Activated CD4-positive, alpha-beta memory T cell treated with anti-CD3 and anti-CD28 coated beads for 36 hours (primary cell): ENCODE results near the gene RAB12. TPM values are rescaled to one million over a fixed set of nuclear protein-coding genes. Genes with fewer than 3 reads are reported as not detected.
"Not testable (repeated sequence)": the region's sequence is repeated elsewhere in the genome, so short reads cannot be mapped to it uniquely, and the experiment has no call there.

ENCODE experiments used
- CTCF ChIA-PET: fragments of 350-600 bp; sonication (Branson Sonifier 250); formaldehyde crosslinking; loops from one replicate; lab custom pipeline; 2021; ENCODE audit warnings: antibody characterized with exemption, inconsistent platforms; lab: Charles Lee
- POLR2A ChIA-PET: fragments of 350-600 bp; sonication (Branson Sonifier 250); formaldehyde crosslinking; loops from one replicate; lab custom pipeline; 2021; ENCODE audit warnings: antibody characterized with exemption; lab: Charles Lee
- DNase-seq: peaks from one replicate; pipeline ENCODE4 v3.0.0-alpha.2; 2020
- H3K27ac Mint-ChIP-seq: one replicate; pipeline ENCODE4 v1.8.0; 2021; ENCODE audit warnings: mixed read lengths
- H3K27me3 Mint-ChIP-seq: one replicate; pipeline ENCODE4 v1.8.0; 2021; ENCODE audit warnings: mixed read lengths
- H3K36me3 Mint-ChIP-seq: one replicate; pipeline ENCODE4 v1.8.0; 2021; ENCODE audit warnings: mixed read lengths
- H3K4me1 Mint-ChIP-seq: one replicate; pipeline ENCODE4 v1.8.0; 2021; ENCODE audit warnings: low read depth, mixed read lengths
- H3K4me3 Mint-ChIP-seq: one replicate; pipeline ENCODE4 v1.8.0; 2021; ENCODE audit warnings: mild to moderate bottlenecking, mixed read lengths
- H3K9me3 Mint-ChIP-seq: one replicate; pipeline ENCODE4 v1.8.0; 2021; ENCODE audit warnings: mixed read lengths
- intact Hi-C: fragments of 100-400 bp; cut with micrococcal nuclease; formaldehyde crosslinking; loops from one replicate; pipeline ENCODE4 v1.15.1; 2023
- total RNA-seq, 2 experiments: library from RNA; stranded (reverse); gene quantifications; one replicate each; pipeline ENCODE4 v1.2.3, GENCODE V29; 2021

The RAB12 gene
- total RNA-seq, 2 experiments from 2014 or later: 9.4 to 10.1 TPM

DNA sequence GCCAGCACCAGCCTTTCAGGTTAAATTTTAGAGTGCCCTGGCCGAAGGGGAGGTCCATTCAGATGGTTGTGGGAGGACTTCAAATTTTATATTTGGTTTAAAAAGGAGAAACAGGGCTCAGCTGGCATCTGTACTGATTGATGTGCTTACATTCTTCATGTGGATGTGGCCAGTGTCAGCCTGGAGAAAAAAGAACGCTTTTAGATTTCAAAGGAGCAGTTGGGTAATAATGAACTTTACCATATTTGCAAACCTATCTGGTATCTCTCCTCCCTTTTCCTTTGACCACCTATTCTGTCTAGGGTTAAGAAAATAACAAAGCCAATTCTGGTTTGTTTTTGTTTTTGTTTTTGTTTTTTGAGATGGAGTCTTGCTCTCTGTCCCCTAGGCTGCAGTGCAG is 21.3 kb downstream of the RAB12 start:
- POLR2A ChIA-PET: no interaction called here
- no peaks in the 10 kb centered on the region for H3K4me1 Mint-ChIP-seq
- intact Hi-C loops: no loop called here
- DNase-seq: no peak
- H3K27me3 Mint-ChIP-seq: no peaks in the 10 kb centered on the region
- CTCF ChIA-PET: no interaction called here
- H3K9me3 Mint-ChIP-seq: no peaks in the 10 kb centered on the region
- peaks cover 30% of the 10 kb centered on the region for H3K36me3 Mint-ChIP-seq
- H3K4me3 Mint-ChIP-seq: no peak overlapping the region
- H3K27ac Mint-ChIP-seq: no peak overlapping the region

DNA sequence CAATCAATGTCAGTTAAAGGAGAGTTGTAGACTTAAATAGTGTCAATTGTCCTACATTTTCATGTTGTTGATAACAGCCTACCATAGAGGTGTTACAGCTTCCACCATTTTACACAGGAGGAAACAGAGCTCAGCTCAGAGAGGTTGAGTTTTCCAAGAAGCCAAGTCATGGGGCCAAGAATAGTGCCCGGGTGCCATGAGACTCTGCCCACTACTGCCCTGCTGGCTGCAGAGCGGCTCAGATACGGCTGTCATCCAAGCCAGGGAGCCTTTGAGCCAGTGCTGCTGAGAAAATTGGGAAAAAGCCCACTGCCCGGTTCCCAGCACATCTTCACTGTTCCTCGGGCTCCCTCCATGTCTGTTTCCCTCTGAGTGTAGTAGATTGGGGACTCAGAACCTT is 22.0 kb downstream of the RAB12 start:
- intact Hi-C loops: no loop called here
- CTCF ChIA-PET: no interaction called here
- Mint-ChIP-seq H3K4me3 (no peak overlapping the region), H3K4me1 (no peaks in the 10 kb centered on the region), H3K36me3 (peaks cover 28% of the 10 kb centered on the region), H3K27me3 (no peaks in the 10 kb centered on the region), H3K9me3 (no peaks in the 10 kb centered on the region), H3K27ac (no peak overlapping the region)
- POLR2A ChIA-PET: no interaction called here
- DNase-seq: no peak

DNA sequence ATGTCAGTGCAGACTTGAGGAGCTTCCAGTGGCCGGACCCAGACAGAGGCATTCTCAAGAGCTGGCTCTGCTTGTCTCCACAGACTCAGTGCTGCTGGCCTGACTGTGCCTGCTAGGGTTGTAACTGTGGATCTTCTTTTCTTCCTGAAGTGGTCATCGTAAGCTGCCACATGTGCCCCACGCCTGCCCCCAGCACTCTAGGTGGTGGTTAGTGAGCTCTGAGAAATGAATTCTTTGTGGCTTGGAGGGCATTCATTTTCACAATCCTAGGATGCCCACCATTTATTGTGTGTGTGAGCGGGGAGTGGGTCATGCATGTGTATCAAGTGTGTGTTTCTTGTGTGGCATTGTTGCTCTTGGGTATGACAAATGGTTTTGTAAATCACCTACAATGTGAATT is 23.1 kb downstream of the RAB12 start:
- ChIA-PET POLR2A (interaction anchor here (0.6 kb wide), 1 partner anchor 63 kb away, joined by 7 read pairs; no protein-coding TSS in a partner anchor), CTCF (no interaction called here)
- Mint-ChIP-seq H3K4me3 (no peak overlapping the region), H3K27me3 (no peaks in the 10 kb centered on the region), H3K36me3 (peaks cover 28% of the 10 kb centered on the region), H3K9me3 (no peaks in the 10 kb centered on the region), H3K4me1 (no peaks in the 10 kb centered on the region), H3K27ac (no peak overlapping the region)
- intact Hi-C loops: no loop called here
- no peak for DNase-seq

DNA sequence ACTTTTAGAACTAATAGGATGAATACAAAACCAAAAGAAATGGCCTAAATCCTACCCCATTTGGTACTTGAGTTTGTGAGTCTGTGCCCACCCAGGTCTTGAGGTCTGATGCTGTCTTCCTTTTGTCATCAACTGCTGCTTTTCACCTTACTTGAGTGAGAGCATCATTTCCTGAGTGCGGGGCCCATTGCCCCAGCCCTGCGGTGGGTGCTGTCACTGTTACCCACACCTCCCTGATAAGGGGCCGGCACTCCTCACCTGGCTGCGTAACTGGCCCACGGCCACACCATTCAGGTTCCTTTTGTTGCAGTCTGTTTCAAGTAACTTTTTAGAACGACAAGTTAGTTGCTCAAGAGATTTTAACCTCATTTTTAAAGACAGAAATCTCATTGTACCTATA is 25.3 kb downstream of the RAB12 start:
- ChIA-PET POLR2A (no interaction called here), CTCF (no interaction called here)
- DNase-seq: no peak
- Mint-ChIP-seq H3K4me1 (no peaks in the 10 kb centered on the region), H3K27ac (no peak overlapping the region), H3K4me3 (no peak overlapping the region), H3K36me3 (peaks cover 42% of the 10 kb centered on the region), H3K9me3 (no peaks in the 10 kb centered on the region), H3K27me3 (no peaks in the 10 kb centered on the region)
- intact Hi-C loops: no loop called here

DNA sequence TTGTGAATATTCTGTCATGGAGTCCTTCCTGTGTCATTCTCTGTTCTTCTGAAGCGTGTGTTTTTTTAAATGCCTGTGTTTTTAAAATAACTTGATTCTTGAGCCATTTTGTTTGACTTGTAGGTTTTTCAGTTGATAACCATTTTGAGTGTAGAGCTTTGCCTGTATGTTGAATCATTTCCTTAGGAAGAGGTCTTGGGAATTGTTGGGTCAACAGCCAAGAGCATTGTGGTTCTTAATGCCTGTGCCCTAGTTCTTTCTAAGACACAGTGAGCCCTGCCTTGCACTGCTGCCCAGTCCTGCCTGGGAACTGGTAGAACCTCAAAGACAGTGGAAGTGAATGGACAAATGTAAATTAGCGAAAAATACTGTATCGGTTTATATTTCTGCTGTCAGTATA is 25.9 kb downstream of the RAB12 start:
- H3K27ac Mint-ChIP-seq: no peak overlapping the region
- ChIA-PET POLR2A (no interaction called here), CTCF (no interaction called here)
- no peaks in the 10 kb centered on the region for H3K27me3 Mint-ChIP-seq
- H3K4me1 Mint-ChIP-seq: no peaks in the 10 kb centered on the region
- H3K36me3 Mint-ChIP-seq: peaks cover 48% of the 10 kb centered on the region
- H3K4me3 Mint-ChIP-seq: no peak overlapping the region
- no peak for DNase-seq
- intact Hi-C loops: no loop called here
- no peaks in the 10 kb centered on the region for H3K9me3 Mint-ChIP-seq

DNA sequence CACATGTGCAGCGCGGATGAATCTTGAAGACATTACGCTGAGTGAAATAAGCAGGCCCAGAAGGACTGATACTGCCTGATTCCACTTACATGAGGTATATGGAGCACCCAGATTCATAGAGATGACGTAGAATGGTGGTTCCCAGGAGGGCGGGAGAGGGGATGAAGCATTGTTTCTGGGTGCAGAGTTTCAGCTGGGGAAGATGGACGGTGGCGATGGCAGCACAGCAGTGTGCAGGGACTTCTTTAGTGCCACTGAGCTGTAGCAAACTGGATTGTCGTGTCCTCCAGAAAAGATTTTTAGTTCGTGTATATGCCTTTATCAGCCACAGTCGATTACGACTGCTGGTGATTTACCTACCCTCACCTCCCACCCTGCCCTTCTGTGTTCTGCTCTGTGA is 30.5 kb downstream of the RAB12 start:
- ChIA-PET POLR2A (no interaction called here), CTCF (interaction anchor here (2.0 to 3.1 kb wide), 2 partner anchors 14 to 57 kb away, joined by 5 to 13 read pairs; no protein-coding TSS in a partner anchor)
- intact Hi-C loops: no loop called here
- peaks cover 3% of the 10 kb centered on the region for H3K4me1 Mint-ChIP-seq
- H3K27ac Mint-ChIP-seq: no peak overlapping the region
- H3K4me3 Mint-ChIP-seq: no peak overlapping the region
- no peaks in the 10 kb centered on the region for H3K9me3 Mint-ChIP-seq
- DNase-seq: no peak
- H3K27me3 Mint-ChIP-seq: no peaks in the 10 kb centered on the region
- H3K36me3 Mint-ChIP-seq: peaks cover 45% of the 10 kb centered on the region

DNA sequence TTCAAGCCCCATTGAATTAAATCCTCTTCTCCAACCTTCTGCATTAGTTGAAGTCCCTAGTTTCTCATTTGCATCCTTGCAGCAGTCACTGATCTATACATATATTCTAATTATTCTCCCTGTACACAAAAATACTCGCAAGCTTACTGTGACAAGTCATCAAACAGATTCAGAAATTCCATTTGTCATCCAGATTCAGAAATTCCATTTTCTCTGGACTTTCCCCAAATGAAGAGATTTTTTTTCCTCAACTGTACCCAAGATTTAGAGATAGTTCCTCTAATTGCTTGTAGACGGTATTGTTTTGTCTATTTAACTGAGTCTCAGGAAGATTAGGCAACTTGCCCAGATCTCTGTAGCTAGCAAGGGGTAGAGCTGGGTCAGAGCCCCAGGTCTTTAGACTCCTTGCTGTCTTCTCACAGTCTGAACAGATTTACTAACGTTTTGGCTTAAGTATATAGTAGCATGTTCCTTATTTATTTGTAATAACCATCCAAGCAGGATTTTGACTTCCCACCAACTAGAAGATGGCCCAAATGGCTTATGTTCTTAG is 34.2 kb downstream of the RAB12 start:
- CTCF ChIA-PET: interaction anchor here (2.6 kb wide), 1 partner anchor 11 kb away, joined by 11 read pairs; no protein-coding TSS in a partner anchor
- no peak overlapping the region for H3K27ac Mint-ChIP-seq
- no peaks in the 10 kb centered on the region for H3K9me3 Mint-ChIP-seq

DNA sequence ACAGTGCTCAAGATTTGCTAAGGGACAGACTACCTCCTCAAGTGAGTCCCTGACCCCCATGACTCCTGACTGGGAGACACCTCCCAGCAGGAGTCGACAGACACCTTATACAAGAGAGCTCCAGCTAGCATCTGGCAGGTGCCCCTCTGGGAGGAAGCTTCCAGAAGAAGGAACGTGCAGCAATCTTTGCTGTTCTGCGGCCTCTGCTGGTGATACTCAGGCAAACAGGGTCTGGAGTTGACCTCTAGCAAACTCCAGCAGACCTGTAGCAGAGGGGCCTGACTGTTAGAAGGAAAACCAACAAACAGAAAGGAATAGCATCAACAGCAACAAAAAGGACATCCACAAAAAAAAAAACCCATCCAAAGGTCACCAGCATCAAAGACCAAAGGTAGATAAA is 38.1 kb downstream of the RAB12 start:
- H3K4me3 Mint-ChIP-seq, CTCF ChIA-PET, intact Hi-C loops, POLR2A ChIA-PET, H3K27ac Mint-ChIP-seq, DNase-seq, H3K9me3 Mint-ChIP-seq, H3K36me3 Mint-ChIP-seq, H3K4me1 Mint-ChIP-seq: not testable (repeated sequence)
- H3K27me3 Mint-ChIP-seq: peaks cover 16% of the 10 kb centered on the region

More for the DNA sequence above, 34.2 kb downstream of the RAB12 start:
- H3K27me3 Mint-ChIP-seq: peaks cover 11% of the 10 kb centered on the region
- intact Hi-C loops: no loop called here
- no peak for DNase-seq
- H3K4me3 Mint-ChIP-seq: no peak overlapping the region
- H3K4me1 Mint-ChIP-seq: peaks cover 3% of the 10 kb centered on the region
- POLR2A ChIA-PET: no interaction called here
- peaks cover 20% of the 10 kb centered on the region for H3K36me3 Mint-ChIP-seq

DNA sequence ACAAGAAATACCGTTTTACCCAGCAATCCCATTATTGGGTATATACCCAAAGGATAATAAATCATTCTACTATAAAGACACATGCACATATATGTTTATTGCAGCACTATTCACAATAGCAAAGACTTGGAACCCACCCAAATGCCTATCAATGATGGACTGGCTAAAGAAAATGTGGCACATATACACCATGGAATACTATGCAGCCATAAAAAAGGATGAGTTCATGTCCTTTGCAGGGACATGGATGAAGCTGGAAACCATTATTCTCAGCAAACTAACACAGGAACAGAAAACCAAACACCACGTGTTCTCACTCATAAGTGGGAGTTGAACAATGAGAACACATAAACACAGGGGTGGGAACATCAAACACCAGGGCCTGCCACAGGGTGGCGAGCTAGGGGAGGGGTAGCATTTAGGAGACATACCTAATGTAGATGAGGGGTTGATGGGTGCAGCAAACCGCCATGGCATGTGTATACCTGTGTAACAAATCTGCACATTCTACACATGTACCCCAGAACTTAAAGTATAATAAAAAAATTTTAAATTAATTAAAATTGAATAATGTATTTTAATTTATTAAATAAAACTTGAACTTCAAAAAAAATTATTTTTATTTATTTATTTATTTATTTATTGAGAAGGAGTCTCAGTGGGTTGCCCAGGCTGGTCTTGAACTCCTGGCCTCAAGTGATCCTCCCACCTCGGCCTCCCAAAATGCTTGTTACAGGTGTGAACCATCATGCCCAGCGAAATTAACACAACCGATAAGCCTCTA is 42.4 kb downstream of the RAB12 start:
- H3K36me3 Mint-ChIP-seq, H3K27ac Mint-ChIP-seq, intact Hi-C loops, H3K4me3 Mint-ChIP-seq, POLR2A ChIA-PET, H3K4me1 Mint-ChIP-seq, DNase-seq, H3K9me3 Mint-ChIP-seq: not testable (repeated sequence)
- CTCF ChIA-PET: interaction anchor here (0.6 to 4.8 kb wide), 3 partner anchors 92 to 865 kb away, joined by 3 to 62 read pairs (median 3); no protein-coding TSS in a partner anchor
- peaks cover 24% of the 10 kb centered on the region for H3K27me3 Mint-ChIP-seq

DNA sequence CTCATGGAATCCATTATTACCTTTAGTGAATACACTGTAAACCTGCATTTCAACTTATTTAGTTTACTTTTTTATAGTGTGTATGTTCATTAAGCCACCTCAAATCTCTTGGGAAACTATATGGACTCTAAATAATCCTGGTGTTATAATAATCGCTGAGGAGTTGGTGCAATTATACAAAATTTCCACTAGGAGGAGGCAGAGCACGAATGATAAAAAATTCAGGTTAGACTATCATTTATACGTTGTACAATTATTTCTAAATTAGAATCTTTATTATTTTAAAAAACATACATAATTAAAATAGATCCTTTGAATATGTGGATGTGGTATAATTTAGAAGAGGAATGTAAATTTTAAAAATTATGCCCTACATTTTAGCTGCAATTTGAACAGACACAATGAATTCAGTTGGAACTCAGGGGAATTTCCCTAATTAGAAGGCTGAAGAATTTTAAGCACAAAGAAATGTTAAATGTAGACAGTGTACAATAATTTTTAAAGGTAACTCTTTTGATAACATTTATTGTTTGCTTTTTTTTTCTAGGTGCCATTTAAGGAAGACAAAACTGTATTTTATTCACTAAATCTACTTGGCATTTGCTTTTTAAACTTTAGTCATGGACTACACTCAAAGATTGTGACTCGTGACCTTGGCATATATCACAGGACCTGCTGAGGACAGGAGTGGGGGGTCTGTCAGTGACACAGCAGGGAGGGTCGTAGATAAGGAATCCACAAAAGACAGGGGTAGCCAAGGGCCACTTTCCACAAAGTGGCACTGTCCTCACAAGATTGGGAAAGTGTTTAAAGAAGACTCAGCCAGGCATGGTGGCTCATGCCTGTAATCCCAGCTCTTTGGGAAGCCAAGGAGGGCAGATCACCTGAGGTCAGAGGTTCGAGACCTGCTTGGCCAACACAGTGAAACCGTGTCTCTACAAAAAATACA is 45.5 kb downstream of the RAB12 start:
- no peak overlapping the region for H3K27ac Mint-ChIP-seq
- H3K4me1 Mint-ChIP-seq: no peaks in the 10 kb centered on the region
- CTCF ChIA-PET: interaction anchor here (0.7 to 4.8 kb wide), 8 partner anchors 8 to 337 kb away, joined by 3 to 62 read pairs (median 12); no protein-coding TSS in a partner anchor
- POLR2A ChIA-PET: no interaction called here
- intact Hi-C loops: loop anchor here (1.0 to 2.0 kb wide), 2 partner anchors 334 to 862 kb away; no protein-coding TSS in a partner anchor
- H3K4me3 Mint-ChIP-seq: no peak overlapping the region
- H3K27me3 Mint-ChIP-seq: peaks cover 14% of the 10 kb centered on the region
- DNase-seq: no peak
- H3K36me3 Mint-ChIP-seq: no peaks in the 10 kb centered on the region
- no peaks in the 10 kb centered on the region for H3K9me3 Mint-ChIP-seq

DNA sequence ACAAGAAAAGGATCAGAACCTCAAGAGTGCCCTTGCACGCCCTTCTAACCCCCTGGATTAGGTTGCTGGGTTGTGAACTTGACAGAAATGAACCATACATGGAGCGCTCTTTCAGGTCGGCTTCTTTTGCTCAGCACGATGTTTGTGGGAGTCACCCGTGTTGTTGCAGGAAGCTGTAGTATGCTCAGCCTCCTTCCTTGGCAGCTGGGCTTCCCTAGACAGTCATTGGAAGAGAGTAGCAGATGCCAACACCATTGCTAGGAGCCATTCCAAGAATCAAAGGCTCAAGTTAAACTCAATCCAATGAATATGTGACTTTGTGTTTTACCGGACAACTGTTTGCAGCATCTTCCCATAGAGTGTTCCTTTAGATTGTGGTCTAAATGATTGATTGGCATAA is 47.0 kb downstream of the RAB12 start:
- no peak overlapping the region for H3K4me3 Mint-ChIP-seq
- no peak for DNase-seq
- H3K27me3 Mint-ChIP-seq: peaks cover 16% of the 10 kb centered on the region
- H3K36me3 Mint-ChIP-seq: no peaks in the 10 kb centered on the region
- no peaks in the 10 kb centered on the region for H3K4me1 Mint-ChIP-seq
- intact Hi-C loops: no loop called here
- POLR2A ChIA-PET: no interaction called here
- H3K9me3 Mint-ChIP-seq: no peaks in the 10 kb centered on the region
- CTCF ChIA-PET: interaction anchor here (0.7 to 4.8 kb wide), 3 partner anchors 40 to 335 kb away, joined by 3 to 62 read pairs (median 20); no protein-coding TSS in a partner anchor
- H3K27ac Mint-ChIP-seq: no peak overlapping the region
